HL-60 (cell line): ENCODE measurements around the gene SAMSN1.
"Not testable (repeated sequence)": the region's sequence is repeated elsewhere in the genome, so short reads cannot be mapped to it uniquely, and the experiment has no call there.

Experiments used
- DNase-seq, 2 experiments: peaks; one replicate each; pipeline ENCODE4 v3.0.0-alpha.2; 2010 to 2020; ENCODE audit warnings: low read depth in 1 of 2, low spot score in 1 of 2
- H3K27ac ChIP-seq: fragments of 250-450 bp; sonication (Bioruptor Pico); replicated peaks from 2 replicates; pipeline ENCODE4 v1.5.1; 2020; ENCODE audit warnings: mild to moderate bottlenecking, moderate library complexity
- H3K27me3 ChIP-seq: fragments of 250-450 bp; sonication (Bioruptor Pico); 2 replicates; pipeline ENCODE4 v1.5.1; 2021; ENCODE audit warnings: mild to moderate bottlenecking, moderate library complexity; ENCODE audit not compliant: insufficient read depth, poor library complexity, severe bottlenecking
- H3K4me3 ChIP-seq: replicated peaks from 2 replicates; pipeline ENCODE4 v1.5.1; 2011; ENCODE audit warnings: mild to moderate bottlenecking, control low read depth, low read length; ENCODE audit not compliant: insufficient read depth
- GABPA ChIP-seq: IDR thresholded peaks from 2 replicates; pipeline ENCODE4 v1.6.1; 2012; ENCODE audit warnings: low read depth
- POLR2AphosphoS5 ChIP-seq: IDR thresholded peaks from 2 replicates; pipeline ENCODE4 v1.6.1; 2012; ENCODE audit warnings: low read depth
- SPI1 ChIP-seq: IDR thresholded peaks from 2 replicates; pipeline ENCODE4 v1.6.1; 2012; ENCODE audit warnings: low read depth, mild to moderate bottlenecking, borderline replicate concordance
- TF ChIP-seq, protein P1 (sequence below): IDR thresholded peaks from one replicate; pipeline ENCODE4 v1.5.1; 2011; ENCODE audit warnings: low read length, control low read depth, inconsistent platforms; ENCODE audit not compliant: insufficient read depth
- TF ChIP-seq, protein P2 (sequence below): IDR thresholded peaks from 2 replicates; pipeline ENCODE4 v1.6.1; 2012; ENCODE audit warnings: low read depth; ENCODE audit not compliant: insufficient replicate concordance

Gene SAMSN1

DNA sequence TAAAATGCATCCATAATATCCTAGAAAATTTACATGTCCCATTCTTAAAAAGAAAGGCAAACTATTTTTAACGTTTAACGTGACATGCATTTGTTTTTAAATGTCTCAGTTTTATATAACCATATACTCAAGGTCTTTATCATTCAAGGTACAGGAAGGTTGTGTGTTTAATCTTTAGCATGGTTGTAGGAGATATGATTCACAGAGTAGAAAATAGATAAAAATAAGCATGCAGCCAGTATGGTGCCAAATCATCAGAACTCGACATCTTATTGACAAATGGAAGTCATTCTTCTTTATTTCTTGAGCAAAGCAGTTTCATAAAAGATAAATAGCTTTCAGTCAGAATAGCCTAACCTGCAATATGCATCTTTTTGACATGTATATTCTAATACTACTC is 51.0 kb downstream of the SAMSN1 start:
- DNase-seq, result no peak
- Histone ChIP-seq H3K27me3 (no peaks in the 10 kb centered on the region), H3K4me3 (no peak overlapping the region), H3K27ac (no peak overlapping the region)
- TF ChIP-seq SPI1, result no peak
- TF ChIP-seq, protein P1, sequence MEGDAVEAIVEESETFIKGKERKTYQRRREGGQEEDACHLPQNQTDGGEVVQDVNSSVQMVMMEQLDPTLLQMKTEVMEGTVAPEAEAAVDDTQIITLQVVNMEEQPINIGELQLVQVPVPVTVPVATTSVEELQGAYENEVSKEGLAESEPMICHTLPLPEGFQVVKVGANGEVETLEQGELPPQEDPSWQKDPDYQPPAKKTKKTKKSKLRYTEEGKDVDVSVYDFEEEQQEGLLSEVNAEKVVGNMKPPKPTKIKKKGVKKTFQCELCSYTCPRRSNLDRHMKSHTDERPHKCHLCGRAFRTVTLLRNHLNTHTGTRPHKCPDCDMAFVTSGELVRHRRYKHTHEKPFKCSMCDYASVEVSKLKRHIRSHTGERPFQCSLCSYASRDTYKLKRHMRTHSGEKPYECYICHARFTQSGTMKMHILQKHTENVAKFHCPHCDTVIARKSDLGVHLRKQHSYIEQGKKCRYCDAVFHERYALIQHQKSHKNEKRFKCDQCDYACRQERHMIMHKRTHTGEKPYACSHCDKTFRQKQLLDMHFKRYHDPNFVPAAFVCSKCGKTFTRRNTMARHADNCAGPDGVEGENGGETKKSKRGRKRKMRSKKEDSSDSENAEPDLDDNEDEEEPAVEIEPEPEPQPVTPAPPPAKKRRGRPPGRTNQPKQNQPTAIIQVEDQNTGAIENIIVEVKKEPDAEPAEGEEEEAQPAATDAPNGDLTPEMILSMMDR, result no peak

DNA sequence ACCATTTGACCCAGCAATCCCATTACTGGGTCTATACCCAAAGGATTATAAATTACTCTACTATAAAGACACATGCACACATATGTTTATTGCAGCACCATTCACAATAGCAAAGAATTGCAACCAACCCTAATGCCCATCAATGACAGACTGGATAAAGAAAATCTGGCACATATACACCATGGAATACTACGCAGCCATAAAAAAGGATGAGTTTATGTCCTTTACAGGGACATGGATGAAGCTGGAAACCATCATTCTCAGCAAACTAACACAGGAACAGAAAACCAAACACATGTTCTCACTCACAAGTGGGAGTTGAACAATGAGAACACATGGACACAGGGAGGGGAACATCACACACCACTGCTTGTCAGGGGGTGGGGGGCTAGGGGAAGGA is 51.9 kb downstream of the SAMSN1 start:
- H3K27me3 ChIP-seq, H3K4me3 ChIP-seq, H3K27ac ChIP-seq, DNase-seq: not testable (repeated sequence)

DNA sequence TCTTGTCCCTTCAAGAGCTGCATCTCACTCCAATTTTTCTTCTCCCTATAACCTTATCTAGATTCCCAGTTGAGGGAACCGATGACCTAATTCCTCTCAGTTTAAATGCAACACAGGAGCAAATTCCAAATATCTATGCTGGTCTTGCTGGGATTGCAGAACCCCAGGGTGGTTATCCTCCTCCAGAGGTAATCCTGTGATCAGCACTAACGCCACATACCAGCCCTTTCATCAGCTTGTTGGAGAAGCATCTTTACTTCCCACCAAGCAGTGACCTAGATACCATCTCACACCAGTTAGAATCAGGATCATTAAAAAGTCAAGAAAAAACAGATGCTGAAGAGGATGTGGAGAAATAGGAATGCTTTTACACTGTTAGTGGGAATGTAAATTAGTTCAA is 52.4 kb downstream of the SAMSN1 start:
- Histone ChIP-seq H3K27me3 (no peaks in the 10 kb centered on the region), H3K4me3 (no peak overlapping the region), H3K27ac (no peak overlapping the region)
- no peak for TF ChIP-seq SPI1
- TF ChIP-seq, protein P2, sequence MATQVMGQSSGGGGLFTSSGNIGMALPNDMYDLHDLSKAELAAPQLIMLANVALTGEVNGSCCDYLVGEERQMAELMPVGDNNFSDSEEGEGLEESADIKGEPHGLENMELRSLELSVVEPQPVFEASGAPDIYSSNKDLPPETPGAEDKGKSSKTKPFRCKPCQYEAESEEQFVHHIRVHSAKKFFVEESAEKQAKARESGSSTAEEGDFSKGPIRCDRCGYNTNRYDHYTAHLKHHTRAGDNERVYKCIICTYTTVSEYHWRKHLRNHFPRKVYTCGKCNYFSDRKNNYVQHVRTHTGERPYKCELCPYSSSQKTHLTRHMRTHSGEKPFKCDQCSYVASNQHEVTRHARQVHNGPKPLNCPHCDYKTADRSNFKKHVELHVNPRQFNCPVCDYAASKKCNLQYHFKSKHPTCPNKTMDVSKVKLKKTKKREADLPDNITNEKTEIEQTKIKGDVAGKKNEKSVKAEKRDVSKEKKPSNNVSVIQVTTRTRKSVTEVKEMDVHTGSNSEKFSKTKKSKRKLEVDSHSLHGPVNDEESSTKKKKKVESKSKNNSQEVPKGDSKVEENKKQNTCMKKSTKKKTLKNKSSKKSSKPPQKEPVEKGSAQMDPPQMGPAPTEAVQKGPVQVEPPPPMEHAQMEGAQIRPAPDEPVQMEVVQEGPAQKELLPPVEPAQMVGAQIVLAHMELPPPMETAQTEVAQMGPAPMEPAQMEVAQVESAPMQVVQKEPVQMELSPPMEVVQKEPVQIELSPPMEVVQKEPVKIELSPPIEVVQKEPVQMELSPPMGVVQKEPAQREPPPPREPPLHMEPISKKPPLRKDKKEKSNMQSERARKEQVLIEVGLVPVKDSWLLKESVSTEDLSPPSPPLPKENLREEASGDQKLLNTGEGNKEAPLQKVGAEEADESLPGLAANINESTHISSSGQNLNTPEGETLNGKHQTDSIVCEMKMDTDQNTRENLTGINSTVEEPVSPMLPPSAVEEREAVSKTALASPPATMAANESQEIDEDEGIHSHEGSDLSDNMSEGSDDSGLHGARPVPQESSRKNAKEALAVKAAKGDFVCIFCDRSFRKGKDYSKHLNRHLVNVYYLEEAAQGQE, result no peak
- no peak for TF ChIP-seq GABPA
- no peak for DNase-seq

DNA sequence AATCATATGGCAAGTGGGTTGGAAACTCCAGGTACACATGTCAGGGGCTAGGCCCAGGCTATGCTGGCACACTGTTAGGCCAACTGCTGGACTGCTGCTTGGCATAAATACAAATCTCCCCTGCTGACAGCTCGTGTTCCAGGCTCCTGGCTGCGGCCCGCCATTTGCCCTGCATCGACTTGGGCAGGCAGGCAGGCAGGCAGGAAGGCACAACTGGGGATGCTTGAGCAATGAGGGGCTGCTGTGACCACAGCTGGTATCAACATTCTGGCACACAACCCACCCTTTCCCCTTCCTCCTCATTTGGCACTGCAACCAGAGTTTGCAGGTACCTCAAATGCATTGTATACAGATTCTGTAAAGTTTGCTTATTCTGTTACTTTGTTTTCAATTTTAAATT is 53.2 kb downstream of the SAMSN1 start:
- H3K27me3 ChIP-seq, result no peaks in the 10 kb centered on the region
- TF ChIP-seq SPI1 (no peak), GABPA (no peak)
- TF ChIP-seq, protein P1, result no peak
- TF ChIP-seq, protein P2, result no peak
- no peak overlapping the region for H3K4me3 ChIP-seq
- DNase-seq, result no peak
- H3K27ac ChIP-seq, result no peak overlapping the region

DNA sequence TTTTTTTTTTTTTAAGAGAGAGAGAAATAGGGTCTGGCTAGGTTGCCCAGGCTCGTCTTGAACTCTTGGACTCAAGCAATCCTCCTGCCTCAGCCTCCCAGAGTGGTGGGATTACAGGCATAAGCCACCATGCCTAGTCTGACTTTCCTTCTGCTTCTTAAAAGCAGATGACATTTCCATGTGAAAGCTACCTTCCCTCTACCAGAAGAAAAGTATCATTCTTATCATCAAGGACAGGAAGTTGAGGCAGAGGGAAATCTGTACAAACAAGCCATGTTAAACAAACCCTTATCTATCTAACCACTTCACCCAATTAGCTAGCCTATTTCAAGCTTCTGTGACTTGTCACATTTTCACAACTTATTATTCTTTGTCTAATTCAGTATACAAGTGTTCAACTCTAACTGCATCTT is 54.8 kb downstream of the SAMSN1 start:
- no peak for TF ChIP-seq SPI1
- TF ChIP-seq, protein P2, result no peak
- no peak for TF ChIP-seq POLR2AphosphoS5
- TF ChIP-seq, protein P1, result no peak
- TF ChIP-seq GABPA, result no peak
- no peak overlapping the region for H3K4me3 ChIP-seq
- DNase-seq, result no peak
- no peak overlapping the region for H3K27ac ChIP-seq
- no peaks in the 10 kb centered on the region for H3K27me3 ChIP-seq
